Measurements from ENCODE around the gene IFT122.

The IFT122 gene

DNA sequence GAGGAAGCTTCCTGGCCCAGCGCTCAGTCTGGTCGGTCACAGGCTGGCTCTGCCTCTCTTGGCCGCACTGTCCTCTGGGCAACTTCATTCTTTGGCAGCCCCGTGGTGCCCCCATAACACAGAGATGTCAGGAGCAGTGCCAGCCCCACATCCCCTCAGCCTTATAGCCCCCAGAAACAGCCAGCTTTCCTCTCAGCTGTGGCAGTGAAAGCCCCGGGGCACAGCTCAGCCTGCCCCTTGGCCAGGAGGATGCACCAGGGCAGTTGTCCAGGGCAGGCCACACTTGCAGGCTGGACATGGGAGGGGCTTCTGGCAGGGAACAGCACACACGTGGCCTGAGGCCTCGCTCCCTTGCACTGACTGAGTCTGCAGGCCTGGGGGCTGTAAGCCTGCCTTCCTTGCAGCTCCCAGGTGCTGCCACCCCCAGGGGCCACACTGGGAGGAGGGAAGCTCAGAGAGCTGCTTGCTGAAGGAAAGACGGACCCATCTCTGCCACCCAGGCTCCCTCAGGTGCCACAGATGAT lies 78.1 kb downstream of the IFT122 start:
- TF ChIP-seq JUND (IDR thresholded peaks at IDR 0.05; ENCODE audit: low read depth) = no peak
- DNase-seq (ENCODE audit: low read depth in 1 of 2, low spot score in 1 of 2) = no peak
- in situ Hi-C loops (cut with HindIII; ENCODE audit: low pct_unique_long_range_greater_than_20kb, low sequenced_read_pairs) = no loop called here

DNA sequence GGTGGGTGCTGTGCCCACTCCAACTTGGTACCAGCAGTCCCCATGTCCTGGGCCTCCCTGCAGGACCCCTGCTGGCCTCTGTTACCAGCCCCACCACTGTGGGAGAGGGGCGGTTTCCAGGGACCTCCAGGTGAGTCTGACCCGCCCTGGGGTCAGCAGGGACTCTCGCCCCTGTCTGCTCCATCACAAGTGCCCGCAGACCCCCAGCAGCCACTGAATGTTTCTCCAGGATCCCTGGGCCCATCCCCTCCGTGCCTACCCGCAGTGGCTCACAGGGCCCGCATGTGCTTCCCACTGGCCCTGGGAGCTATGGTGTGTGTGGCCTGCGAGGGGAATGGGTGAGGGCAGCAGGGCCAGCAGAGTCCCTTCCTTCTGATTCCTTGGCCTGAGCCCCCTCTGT lies 78.6 kb downstream of the IFT122 start:
- in situ Hi-C loops (cut with HindIII; ENCODE audit: low pct_unique_long_range_greater_than_20kb, low sequenced_read_pairs) = no loop called here
- no peak for DNase-seq (ENCODE audit: low read depth in 1 of 2, low spot score in 1 of 2)
- TF ChIP-seq JUND (IDR thresholded peaks at IDR 0.05; ENCODE audit: low read depth) = no peak

DNA sequence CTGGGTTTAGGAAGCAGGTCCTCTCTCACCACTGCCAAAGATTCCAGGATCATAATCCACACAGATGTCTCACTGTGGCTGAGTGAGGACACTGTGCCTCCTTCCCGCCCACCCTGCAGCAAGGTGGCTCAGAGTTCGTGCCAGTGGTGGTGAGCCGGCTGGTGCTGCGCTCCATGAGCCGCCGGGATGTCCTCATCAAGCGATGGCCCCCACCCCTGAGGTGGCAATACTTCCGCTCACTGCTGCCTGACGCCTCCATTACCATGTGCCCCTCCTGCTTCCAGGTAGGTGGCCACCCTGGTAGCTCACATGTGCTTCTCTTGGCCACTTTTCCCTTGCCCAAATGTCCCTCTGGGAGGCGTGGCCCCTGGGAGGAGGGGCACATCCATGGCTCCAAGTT lies 79.4 kb downstream of the IFT122 start:
- no peak for TF ChIP-seq JUND (IDR thresholded peaks at IDR 0.05; ENCODE audit: low read depth)
- in situ Hi-C loops (cut with HindIII; ENCODE audit: low pct_unique_long_range_greater_than_20kb, low sequenced_read_pairs) = no loop called here

DNA sequence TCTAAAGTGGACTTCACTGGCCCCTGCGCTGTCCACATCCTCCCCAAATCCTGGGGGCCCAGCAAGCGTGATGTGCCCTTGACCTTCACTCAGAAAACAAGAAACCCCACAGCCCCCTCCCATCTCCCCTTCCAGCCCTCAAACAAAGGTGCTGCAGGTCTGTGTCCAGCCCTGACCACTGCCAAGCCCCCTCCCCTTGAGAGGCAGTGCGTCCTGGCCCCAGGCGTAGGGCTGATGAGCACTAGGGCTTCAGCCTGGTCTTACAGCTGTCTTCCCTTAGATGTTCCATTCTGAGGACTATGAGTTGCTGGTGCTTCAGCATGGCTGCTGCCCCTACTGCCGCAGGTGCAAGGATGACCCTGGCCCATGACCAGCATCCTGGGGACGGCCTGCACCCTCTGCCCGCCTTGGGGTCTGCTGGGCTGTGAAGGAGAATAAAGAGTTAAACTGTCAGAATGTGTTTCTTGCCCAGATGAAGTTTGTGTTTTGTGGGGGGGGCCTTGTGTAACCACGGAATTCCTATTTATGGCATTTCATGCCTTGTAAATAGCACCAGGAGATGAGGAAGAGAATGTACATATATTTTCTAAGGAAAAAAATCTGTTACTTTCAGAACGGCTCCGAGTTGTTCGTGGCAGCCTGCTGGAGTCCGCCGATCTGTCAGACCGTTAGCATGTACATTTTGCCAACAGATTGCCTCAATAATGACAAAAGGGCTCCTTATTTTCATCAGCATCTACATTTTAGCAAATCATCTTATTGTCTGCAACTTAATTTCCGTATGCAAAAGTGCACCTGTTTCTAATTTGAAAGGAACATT lies 80.1 kb downstream of the IFT122 start:
- in situ Hi-C loops (cut with HindIII; ENCODE audit: low pct_unique_long_range_greater_than_20kb, low sequenced_read_pairs) = no loop called here
- no peak for TF ChIP-seq JUND (IDR thresholded peaks at IDR 0.05; ENCODE audit: low read depth)

More for the DNA sequence above, 79.4 kb downstream of the IFT122 start:
- no peak for DNase-seq (ENCODE audit: low read depth in 1 of 2, low spot score in 1 of 2)

DNA sequence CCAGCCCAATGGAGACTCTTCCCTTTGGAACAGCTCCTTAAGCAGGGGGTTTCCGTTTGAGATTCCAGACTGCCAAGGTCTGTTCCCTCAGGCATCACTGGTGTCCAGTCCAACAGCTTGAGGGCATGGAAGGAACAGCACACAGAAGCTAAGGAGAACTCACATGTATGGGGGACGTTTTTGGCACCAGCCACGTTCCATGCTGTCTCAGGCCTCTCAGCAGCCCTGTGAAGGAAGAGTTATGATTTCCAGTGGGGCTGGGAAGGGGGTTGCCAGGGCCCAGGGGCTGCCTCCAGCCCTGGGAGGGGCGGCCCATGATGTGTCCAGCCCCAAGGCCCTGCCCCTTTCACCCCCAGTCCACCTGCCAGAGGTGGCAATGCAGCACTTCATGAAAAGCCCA lies 80.9 kb downstream of the IFT122 start:
- no peak for DNase-seq (ENCODE audit: low read depth in 1 of 2, low spot score in 1 of 2)
- in situ Hi-C loops (cut with HindIII; ENCODE audit: low pct_unique_long_range_greater_than_20kb, low sequenced_read_pairs) = no loop called here
- no peak for TF ChIP-seq JUND (IDR thresholded peaks at IDR 0.05; ENCODE audit: low read depth)

More for the DNA sequence above, 80.1 kb downstream of the IFT122 start:
- DNase-seq (ENCODE audit: low read depth in 1 of 2, low spot score in 1 of 2) = no peak

DNA sequence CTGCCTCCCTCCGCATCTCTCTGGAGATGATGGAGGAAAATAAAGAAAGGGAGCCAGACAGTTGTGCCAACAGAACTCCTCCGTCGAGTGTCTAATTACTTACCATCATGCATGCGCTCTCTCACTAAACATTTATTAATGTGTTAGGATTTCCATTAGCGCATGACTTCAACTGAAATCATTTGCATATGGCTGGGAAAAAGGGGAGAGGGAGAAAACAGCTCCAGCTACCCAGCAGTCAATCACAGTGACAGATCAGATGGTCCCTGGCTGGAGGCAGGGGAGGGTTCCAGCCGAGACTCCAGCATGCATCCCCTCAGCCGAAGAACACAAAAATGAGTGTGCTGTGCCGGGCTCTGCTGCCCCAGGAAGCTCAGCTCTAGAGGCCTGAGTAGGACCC lies 81.6 kb downstream of the IFT122 start:
- in situ Hi-C loops (cut with HindIII; ENCODE audit: low pct_unique_long_range_greater_than_20kb, low sequenced_read_pairs) = no loop called here
- no peak for TF ChIP-seq JUND (IDR thresholded peaks at IDR 0.05; ENCODE audit: low read depth)
- DNase-seq (ENCODE audit: low read depth in 1 of 2, low spot score in 1 of 2) = no peak

DNA sequence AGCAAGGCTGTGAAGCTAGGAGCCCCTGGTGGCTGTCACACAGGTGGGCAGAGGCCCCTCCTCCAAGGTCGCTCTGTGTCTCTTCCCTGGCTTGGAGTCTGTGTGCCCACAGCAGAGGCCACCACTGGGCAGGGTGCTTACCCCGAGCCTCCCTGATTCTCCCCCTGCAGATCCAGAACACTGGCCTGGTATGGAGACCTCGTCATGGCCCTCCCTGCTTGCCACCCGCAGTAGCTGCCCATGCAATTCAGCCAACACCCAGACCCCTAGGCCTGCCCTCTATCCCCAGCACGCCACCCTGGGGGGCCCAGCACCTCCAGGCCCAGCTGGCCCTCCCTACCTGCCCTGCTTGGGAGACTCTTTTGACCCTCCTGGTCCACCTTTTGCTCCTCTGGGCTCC lies 82.9 kb downstream of the IFT122 start:
- no peak for TF ChIP-seq JUND (IDR thresholded peaks at IDR 0.05; ENCODE audit: low read depth)
- DNase-seq (ENCODE audit: low read depth in 1 of 2, low spot score in 1 of 2) = no peak
- in situ Hi-C loops (cut with HindIII; ENCODE audit: low pct_unique_long_range_greater_than_20kb, low sequenced_read_pairs) = no loop called here

DNA sequence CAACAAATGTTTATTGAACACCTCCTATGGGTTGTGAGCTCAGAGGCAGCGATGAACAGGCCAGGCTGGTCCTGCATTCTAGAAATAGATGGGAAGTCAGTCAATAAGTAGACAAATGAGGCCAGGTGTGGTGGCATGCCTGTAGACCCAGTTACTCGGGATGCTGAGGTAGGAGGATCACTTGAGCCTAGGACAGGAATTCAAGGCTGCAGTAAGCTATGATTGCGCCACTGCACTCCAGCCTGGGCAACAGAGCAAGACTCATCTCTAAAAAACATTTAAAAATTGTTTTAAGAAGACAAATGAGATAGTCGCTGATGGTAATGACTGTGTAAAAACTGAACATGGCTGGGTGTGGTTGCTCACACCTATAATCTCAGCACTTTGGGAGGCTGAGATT lies 84.1 kb downstream of the IFT122 start:
- TF ChIP-seq JUND (IDR thresholded peaks at IDR 0.05; ENCODE audit: low read depth) = no peak
- in situ Hi-C loops (cut with HindIII; ENCODE audit: low pct_unique_long_range_greater_than_20kb, low sequenced_read_pairs) = no loop called here
- no peak for DNase-seq (ENCODE audit: low read depth in 1 of 2, low spot score in 1 of 2)

DNA sequence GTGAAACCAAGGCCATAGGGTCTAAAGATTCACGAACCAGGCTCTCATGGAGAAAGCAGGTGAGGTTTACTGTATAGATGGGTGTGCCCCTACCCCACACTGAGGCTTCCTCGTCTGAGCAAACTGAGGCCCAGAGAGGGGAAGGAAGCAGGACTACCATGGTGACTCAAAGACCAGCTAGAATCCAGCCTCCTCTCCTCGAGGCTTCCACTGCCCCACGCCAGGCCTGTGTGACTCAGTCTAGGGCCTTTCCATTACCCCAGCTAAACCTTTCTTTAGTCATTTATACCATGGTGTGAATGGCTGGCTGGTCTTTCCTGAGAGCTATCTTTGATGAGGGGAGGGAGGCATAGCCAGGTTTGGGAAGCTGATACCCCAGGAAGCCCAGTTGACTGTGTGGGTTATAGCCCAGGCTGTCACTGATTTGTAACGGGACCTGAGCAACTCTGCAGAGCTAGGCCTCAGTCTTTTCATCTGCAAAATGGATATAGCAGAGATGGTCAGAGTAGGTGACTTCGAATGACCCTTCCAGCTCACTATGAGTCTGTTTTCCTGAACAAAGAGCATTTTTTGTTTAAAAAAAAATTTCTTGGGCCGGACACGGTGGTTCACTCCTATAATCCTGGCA lies 85.4 kb downstream of the IFT122 start:
- in situ Hi-C loops (cut with HindIII; ENCODE audit: low pct_unique_long_range_greater_than_20kb, low sequenced_read_pairs) = no loop called here
- no peak for DNase-seq (ENCODE audit: low read depth in 1 of 2, low spot score in 1 of 2)
- no peak for TF ChIP-seq JUND (IDR thresholded peaks at IDR 0.05; ENCODE audit: low read depth)

DNA sequence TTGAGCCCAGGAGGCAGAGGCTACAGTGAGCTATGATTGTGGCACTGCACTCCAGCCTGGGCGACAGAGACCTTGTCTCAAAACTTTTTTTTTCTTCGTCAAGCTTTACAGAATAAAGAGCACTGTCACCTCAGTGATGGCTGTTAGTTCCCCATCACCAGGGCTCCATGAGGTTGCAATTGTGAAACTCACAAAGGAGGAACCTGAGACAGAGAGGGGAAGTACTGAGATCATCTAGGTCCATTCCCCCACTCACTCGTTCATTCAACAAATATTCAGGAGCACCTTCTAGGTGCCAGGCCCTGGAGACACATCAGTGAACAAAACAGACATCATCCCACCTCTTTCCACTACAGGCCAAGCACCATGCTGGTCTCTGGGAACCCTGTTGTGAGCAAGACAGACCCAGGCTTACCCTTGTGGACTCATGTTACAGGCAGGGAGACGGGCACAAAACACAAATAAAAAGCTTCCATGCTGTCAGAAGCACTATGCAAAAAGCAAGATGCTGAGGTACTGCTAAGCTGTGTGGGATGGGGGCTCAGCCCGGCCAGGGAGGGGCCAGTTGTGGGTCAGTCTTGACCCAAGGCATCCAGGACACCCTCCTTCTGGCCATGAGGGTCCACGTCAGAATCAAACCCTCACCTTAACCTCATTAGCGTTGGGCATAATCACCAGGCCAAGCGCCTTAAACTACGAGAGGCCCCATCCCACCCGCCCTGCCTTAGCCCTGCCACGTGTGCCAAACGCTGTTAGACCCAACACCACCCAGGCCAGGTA lies 86.3 kb downstream of the IFT122 start:
- no peak for DNase-seq (ENCODE audit: low read depth in 1 of 2, low spot score in 1 of 2)
- no peak for TF ChIP-seq JUND (IDR thresholded peaks at IDR 0.05; ENCODE audit: low read depth)
- in situ Hi-C loops (cut with HindIII; ENCODE audit: low pct_unique_long_range_greater_than_20kb, low sequenced_read_pairs) = no loop called here

DNA sequence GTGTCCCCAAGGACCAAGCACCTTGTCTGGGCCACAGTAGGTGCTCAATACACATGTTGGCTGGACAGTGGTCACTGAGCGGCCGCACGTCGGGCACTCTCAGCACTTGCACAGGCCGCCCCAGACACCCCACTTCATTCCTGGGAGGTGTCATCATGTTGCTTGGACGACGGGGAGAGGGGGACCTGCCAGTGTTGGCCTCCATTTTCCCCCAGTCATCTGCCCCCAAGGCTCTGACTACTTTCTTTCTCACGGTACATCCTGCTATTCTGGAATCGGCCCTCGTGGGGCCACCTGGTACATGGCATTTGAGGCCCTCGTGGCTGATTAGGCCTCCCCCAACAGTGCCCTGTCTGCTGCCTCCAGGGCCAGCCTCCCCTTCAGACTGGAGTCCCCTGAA lies 87.2 kb downstream of the IFT122 start:
- no peak for TF ChIP-seq JUND (IDR thresholded peaks at IDR 0.05; ENCODE audit: low read depth)
- no peak for DNase-seq (ENCODE audit: low read depth in 1 of 2, low spot score in 1 of 2)
- in situ Hi-C loops (cut with HindIII; ENCODE audit: low pct_unique_long_range_greater_than_20kb, low sequenced_read_pairs) = no loop called here

DNA sequence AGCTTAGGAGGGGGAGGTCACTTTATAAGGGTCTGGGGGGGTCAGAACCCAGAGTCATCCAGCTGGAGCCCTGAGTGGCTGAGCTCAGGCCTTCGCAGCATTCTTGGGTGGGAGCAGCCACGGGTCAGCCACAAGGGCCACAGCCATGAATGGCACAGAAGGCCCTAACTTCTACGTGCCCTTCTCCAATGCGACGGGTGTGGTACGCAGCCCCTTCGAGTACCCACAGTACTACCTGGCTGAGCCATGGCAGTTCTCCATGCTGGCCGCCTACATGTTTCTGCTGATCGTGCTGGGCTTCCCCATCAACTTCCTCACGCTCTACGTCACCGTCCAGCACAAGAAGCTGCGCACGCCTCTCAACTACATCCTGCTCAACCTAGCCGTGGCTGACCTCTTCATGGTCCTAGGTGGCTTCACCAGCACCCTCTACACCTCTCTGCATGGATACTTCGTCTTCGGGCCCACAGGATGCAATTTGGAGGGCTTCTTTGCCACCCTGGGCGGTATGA lies 88.6 kb downstream of the IFT122 start, which contains the start of gene RHO:
TSS of gene RHO (plus strand) at position 51 of the 512 bp plus-strand sequence. CDS start at position 146, 95 bp downstream.
- no peak for TF ChIP-seq JUND (IDR thresholded peaks at IDR 0.05; ENCODE audit: low read depth)
- no peak for DNase-seq (ENCODE audit: low read depth in 1 of 2, low spot score in 1 of 2)
- in situ Hi-C loops (cut with HindIII; ENCODE audit: low pct_unique_long_range_greater_than_20kb, low sequenced_read_pairs) = no loop called here

Data from T47D (cell line).